ENCODE measurements around the gene GRAMD2A.

The GRAMD2A gene

DNA sequence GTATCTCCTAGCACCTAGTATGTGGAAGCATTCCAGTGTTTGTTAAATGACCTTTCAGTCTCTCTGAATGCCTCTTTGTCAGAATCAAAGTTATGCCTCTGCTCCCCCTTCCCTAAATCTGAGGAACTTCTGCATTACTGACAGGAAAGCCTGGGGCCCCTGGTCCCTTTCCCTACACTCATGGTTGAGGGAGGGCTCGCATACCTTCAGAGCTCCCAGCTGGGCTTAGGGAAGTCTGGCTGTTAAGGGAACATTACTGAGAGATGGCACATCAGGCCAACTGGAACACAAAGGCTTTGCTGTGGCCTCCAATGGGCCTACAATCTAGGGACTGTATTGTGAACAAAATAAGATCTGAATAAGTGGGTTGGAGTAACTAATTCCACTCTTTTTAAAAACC lies 23.1 kb upstream of the GRAMD2A start:
- H3K4me3 ChIP-seq (ENCODE audit: low read depth, low read length) = no peak overlapping the region

DNA sequence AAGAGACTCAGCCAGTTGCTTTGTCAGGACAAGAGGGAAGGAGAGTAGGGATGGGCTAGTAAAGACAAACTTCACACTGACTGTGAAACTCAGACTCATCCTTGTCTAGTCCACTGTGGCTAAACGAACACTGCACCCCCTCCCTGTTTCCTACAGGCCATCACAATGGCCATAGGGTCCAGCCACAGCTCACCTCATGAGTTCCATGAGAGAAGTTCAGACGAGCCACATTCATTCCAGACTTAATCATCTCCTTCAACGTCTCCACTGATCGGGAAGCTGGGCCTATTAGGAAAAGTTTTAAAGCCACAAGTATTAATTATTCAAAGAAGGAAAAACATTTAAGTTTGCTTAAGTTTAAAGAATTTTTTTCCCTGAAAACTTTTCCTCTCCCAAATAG lies 19.6 kb upstream of the GRAMD2A start:
- no peak overlapping the region for H3K4me3 ChIP-seq (ENCODE audit: low read depth, low read length)

DNA sequence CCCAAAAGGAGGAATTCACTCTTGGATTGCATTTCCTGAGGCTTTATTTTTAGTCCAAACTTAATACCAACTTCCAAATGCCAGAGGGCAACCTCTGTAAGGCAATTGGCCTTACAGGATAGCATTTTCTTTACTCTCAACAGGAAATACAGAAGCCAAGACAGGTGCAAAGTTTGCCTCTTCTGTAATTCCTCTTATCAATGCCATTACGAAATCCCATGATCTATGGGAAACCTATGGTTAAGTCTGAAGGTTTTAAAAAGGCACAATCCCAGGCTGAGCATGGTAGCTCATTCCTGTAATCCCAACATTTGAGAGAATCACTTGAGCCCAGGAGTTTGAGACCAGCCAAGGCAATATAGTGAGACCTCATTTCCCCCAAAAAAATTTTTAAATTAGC lies 18.5 kb upstream of the GRAMD2A start:
- H3K4me3 ChIP-seq (ENCODE audit: low read depth, low read length) = no peak overlapping the region

DNA sequence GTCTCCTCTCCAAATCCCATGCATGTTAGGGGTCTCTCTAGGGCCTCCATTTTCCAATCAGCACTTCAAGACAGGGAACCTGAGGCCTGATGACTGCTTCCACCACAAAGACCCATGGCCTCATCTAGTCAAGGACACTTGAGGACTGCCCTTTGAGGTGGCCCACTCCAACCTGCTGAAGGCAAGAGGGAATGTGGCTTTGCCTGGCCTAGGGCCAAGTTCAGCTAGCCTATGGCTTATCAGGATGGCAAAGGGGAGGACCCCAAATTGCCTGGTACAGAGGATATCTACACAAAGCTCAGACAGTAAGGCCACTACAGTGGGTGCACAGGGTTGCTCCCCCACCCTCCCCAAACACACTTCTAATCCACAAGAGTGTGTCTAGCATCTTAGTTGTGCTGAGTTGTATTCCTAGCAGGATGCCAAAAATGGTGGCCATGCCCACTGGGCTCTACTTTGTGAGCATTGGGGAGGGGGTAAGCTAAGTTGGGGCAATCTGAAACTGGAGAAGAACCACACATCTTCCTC lies 10.0 kb upstream of the GRAMD2A start:
- no peak overlapping the region for H3K4me3 ChIP-seq (ENCODE audit: low read depth, low read length)

DNA sequence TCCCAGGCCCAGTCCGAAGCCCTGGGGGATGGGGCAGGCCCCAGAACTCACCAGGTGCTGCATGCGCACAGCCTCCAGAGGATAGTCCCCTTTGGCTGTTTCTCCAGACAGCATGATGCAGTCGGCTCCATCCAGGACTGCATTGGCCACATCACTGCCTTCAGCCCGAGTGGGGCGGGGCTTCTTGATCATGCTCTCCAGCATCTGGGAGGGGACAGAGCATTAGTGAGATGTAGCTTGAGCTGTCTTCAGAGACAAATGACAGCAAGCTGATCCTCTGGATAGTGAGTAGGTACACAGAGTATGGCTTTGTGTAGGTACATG lies 9.1 kb upstream of the GRAMD2A start:
- H3K4me3 ChIP-seq (ENCODE audit: low read depth, low read length) = no peak overlapping the region

DNA sequence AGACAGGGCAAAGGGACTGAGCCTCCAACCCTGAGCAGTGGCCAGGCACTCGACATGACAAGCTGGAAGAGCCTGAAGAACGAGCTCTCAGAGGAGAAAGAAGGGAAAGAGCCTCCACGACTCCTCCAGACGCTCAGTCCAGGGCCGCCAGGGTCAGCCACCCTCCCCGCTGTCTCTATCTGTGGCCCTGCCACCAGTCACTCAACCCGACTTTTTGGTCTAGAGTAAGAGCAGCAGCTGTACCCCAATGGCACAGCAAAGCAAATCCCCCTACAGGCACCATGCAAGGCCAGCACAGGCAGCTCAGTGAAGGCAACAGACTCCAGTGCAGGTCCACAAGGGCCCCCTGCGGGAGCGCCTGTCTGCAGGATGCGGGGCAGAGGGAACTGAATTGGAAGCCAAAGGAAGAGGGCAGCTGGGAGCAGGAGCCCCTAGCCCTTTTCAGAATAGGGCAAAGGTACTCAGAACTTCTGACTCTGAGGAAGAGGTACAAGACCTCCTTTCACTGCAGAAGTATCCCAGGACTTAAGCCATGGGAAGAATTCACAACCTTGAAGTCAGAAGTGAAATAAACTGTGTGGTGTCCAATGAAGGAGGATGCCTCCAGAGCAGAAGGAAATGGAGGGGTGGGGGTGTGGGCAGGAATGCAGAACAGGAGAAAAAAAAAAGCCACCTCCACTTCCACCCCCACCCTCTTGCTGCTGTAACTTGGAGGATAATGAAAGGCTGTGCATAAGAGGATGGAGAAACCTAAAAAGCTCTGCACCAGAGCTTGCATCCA lies 8.5 kb upstream of the GRAMD2A start:
- no peak overlapping the region for H3K4me3 ChIP-seq (ENCODE audit: low read depth, low read length)

DNA sequence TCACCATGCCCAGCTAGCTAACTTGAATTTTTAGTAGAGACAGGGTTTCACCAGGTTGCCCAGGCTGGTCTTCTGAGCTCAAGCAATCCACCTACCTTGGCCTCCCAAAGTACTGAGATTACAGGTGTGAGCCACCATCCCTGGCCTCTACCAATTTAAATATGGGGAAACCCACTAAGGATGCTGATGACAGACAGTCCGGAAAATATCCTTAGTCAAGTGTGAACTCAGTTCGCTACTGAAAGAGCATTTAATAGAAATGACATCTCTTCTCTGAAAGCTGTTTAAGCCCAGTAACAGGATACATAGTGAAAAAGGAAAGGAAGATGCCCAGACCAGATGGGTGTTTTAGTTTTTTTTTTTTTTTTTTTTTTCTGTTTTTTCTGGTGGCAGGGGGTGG lies 7.7 kb upstream of the GRAMD2A start:
- no peak overlapping the region for H3K4me3 ChIP-seq (ENCODE audit: low read depth, low read length)

DNA sequence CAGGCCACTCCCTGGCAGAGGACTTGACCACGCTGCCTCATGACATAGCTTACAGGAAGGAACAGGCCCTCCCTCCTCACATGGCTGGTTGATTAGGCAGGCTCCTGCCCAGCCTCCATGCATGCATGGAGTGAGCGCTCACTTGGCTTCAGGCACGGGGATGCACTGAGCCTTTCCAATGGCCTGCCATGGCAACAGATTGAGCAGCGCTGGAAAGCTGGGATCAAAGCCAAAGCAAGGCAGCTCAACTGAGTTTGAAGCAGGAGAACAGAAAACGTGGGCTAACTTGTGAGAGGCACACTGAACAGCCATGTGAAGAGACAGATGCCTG lies 5.9 kb upstream of the GRAMD2A start:
- H3K4me3 ChIP-seq (ENCODE audit: low read depth, low read length) = no peak overlapping the region

DNA sequence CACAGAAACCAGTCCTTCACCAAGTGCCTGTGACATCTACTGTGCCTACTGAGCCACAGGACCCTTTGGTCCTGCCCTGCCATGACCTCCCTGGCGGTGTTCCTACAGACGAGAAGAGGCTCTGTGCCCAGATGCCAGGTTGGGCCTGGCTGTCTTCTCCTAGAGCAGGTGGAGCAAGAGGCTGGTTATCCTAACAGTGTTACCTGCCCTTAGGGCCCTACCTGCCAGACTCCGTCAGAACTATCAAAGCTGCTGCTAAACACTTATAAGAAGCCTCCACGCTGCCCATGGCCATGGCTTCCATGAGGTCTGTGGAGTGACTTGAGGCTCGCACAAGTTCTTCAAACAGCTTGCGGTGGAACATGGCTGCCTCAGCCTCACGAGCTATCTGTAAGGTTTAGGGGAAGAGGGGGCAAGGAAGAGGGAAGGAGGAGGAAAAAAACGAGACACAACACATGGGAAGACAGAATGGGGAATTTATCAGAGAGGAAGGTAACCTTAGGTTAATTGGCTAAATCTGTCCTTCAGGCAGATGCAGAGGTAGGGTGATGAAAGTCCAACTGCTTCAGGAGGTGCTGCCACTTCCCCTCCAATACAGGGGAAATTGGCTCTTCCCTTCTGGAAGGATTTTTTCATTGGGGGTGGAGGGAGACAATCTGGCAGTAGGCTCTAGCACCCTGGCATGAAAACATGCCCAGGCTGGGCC lies 5.4 kb upstream of the GRAMD2A start:
- H3K4me3 ChIP-seq (ENCODE audit: low read depth, low read length) = no peak overlapping the region

DNA sequence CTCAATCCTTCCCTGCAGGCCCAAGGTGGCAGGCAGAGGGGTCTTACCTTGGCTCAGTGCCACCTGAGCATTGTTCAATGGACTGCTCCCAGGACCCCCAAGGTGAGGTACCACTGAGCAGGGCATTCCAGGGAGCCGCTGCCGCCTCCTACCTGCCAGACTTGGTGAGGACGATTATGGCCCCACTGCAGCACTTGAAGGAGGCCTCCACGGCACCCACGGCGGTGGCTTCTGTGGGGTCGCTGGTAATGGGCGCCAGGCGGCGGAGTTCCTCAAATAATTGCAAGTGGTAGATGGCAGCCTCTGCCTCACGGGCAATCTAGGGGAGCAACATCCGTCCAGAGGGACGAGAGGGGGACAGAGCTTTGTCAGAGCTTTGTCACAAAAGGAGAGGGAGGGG lies 4.7 kb upstream of the GRAMD2A start:
- H3K4me3 ChIP-seq (ENCODE audit: low read depth, low read length) = no peak overlapping the region

DNA sequence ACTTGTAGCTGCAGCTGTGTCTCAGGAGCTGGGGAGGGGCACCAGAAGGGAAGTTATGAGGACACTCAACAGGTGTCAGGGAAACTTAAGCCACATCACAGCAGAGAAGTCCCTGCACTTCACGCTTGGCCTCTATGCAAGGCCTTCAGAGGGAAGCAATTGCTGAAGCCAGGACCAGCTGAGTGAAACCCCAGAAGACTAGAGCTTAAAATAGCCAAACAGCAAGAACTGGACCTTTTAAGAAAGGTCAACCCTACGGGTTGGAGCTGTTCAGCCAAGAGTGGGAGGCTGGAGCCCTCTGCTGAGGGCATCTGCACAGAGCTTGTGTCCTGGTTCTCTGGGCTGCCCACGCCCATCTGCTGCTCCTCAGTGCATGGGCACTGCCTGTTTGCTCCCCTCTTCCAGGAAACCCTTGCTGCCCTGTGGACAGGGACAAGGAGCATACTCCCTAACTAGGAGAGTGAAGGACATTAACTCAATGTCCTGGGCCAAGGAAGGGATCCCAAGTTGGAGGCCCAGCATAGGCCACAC lies 3.9 kb upstream of the GRAMD2A start:
- no peak overlapping the region for H3K4me3 ChIP-seq (ENCODE audit: low read depth, low read length)

DNA sequence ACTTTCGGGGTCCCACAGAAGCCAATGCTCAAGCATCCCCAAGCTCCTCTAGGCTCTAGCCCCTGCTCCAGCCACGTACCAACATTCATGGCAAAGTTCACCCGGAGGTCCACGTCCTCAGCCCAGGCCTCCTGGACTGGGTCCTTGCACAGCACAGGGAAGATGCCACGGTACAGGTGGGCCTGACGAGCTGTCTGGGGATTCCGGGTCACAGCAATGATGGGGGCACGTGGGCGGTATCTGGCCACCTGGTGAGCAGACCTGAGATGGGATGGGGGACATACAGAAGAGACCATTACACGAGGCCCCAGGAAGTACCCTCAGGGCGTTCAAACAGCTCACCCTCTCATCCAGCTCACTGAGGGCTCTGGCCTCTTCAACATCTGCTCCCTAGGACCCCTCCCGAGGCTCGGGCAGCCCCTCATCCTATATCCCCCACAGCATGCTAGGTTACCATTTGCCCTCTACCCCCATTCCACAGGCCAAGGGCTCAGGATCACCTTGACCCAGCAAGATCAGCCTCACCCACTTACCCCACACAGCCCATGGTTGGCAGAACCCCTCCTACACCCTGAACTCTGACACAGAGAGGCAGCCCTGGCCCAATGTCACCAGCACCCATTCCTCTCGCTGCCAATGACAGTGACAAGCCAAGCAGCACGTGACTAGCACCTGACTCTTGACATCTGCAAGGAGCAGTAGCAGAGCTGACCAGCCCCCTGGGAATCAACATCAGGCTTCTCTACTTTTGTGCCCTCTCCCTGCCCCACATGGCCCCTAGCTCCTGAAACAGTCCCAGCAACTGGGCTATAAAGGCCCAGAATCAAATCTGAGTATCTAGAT lies 3.0 kb upstream of the GRAMD2A start:
- H3K4me3 ChIP-seq (ENCODE audit: low read depth, low read length) = no peak overlapping the region

DNA sequence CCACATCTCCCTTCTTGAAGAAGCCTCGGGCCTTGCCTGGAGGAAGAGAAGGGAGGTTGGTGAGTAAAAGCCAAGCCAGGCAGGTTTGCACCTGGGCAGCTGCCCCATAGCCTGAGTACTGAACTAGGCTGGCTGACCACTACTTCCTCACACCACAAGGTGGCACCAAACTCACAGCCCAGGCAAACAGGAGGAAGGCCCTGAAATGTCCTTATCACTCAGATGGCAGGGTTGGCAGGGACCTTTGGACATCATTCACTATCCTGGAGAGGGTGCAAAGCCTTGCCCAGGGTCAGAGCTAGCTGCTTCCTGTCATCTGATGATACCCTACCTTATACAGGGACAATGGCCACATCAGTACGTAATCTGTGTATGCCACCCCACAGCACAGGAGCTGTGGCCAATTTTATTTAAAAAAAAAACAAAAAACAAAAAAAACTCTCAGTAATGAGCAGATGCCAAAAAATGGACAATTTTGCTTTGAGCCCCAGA lies 2.2 kb upstream of the GRAMD2A start:
- no peak overlapping the region for H3K4me3 ChIP-seq (ENCODE audit: low read depth, low read length)

DNA sequence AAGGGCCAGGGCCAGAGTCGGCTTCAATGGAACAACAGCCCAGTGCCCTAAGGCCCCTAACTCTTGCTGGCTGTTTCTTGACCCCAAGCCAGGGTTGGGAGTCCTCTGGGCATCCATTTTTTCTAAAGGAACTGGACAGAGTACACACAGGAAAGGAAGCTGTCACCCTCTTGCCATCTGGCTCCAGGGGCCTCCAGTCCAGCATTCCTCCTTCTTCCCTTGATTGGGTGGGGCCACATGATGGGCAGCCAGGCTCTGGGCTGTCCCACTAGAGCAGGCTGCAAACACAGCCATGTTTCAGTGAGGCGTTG lies 1.6 kb upstream of the GRAMD2A start:
- no peak overlapping the region for H3K4me3 ChIP-seq (ENCODE audit: low read depth, low read length)

DNA sequence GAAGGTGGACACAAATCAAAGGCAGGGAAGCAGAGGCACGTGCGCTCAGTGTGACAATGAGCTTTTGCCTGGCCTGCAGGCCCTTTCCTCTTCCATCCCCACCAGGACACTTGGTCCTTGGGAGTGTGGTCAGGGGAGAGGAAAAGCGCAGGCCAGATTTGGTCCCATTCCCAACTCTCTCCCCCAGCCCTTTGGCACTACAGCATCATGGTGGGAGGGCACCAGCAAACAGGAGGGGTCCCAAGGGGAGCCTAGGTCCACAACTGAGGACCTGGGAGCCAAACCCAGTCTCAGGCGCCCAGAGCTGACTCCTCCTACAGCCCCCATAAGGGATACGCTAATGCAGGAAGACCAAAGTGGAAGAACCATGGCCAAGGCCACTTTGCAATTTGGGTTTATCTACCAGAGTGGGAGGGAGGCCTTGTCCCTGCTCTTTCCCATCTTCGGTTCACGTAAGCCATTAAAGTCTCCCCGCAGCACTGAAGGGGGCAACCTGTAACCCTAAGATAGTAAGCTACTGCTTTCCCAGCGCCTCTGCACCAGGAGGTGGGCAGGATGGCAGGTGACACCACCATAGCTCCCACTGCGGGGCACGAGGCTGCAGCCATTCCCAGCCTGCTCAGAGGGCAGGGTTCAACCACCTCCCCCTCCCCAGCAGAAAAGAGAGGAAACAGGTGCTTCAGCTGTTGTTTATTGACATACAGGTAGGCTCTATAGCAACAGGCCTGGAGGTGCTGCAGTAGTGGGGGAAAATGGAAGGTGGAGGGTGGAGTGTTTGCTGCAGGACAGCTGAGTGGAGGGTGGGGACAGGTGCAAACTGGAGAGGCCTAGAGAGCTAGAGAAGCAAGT lies 993 bp upstream of the GRAMD2A start:
- H3K4me3 ChIP-seq (ENCODE audit: low read depth, low read length) = no peak overlapping the region

DNA sequence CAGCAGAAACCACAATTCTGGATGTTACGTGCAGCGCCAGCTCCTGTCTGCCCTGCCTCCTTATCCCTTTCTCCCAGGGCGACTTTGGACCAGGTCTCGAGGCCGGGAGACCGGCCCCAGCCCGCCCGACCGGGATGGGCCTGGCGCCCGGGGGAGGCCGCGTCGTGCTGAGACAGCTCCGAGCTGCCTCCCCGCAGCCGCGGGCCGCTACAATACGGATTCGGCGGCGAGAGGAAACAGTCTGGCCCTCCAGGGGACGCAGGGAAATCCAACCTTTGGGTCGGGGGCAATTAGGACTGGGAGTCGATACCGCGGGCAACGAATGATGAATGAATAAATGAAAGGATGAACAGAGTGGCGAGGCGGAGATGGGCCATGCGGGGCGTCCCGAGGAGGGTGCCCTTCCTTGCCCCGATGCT lies 537 bp downstream of the GRAMD2A start:
- H3K4me3 ChIP-seq (ENCODE audit: low read depth, low read length) = peak overlapping the region; percentile 28

DNA sequence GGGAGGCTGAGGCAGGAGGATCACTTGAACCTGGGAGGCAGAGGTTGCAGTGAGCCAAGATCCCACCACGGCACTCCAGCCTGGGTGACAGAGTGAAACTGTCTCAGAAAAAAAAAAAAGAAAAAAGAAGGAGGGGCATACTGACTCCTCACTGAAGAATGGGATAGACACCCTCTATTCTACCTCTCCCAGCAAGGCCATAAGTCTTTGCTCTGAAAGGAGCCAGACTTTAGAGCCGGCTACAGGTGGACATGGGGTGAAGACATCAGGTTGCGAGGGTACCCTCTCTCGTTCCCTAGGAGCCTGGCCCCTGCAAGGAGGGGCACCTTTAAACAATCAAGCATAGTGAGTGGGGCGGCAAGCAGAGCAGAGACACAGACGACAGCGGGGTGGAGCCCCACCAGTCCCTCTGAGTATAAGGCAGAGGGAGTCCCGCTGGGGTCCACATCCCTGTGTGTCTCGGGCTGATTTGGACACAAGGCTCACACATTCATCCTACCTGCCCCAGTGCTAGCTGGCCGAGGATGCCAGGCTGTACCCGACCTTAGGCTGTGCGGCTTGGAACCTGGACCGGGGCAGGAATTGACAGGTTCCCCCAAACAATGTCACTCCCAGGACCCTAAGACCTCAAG lies 1.1 kb downstream of the GRAMD2A start:
- H3K4me3 ChIP-seq (ENCODE audit: low read depth, low read length) = peak overlapping the region; percentile 28

DNA sequence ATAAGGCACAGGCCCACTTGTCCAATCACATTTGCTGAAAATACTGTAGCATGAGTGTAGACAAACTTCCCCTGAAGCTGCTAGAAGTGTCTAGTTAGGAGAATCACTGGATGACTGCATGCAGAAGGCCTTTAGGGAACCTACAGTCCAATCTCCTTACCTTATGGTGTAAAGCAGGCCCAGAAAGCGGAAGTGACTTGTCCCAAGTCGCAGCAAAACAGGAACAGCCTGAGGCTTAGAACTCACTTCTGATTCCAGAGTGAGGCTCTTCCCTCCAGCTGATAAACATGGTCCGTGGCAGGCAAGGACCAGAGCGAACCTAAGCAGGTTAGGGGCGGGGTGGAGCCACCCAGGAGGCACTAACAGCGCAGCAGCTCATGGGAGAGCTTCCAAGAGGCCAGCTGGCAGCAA lies 2.5 kb downstream of the GRAMD2A start:
- H3K4me3 ChIP-seq (ENCODE audit: low read depth, low read length) = no peak overlapping the region

DNA sequence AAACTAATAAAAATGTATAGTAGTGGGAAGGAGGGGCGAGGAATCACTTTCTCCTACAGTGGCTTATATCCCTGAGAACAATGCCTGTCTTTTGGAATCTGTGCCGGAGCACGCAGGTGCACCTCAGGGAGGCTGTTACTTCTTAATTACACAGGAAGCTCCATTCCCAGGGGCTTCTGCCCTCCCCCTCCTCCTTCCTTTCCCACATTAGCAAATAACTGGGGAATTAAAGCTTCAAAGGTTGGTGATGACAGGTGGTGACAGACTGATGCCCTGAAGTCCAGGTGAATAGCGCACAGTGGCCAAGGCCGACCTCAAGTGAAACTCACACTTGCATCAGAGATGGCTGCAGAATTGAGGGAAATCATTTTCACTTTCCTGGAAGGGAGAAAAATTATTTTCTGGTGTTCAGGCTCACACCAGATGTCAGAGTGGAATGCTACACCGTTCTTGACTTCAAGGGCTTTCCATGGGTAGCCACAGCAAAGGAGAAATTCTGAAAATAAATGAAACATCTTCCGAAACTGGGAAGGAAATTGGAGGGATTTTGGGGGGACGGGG lies 3.7 kb downstream of the GRAMD2A start:
- no peak overlapping the region for H3K4me3 ChIP-seq (ENCODE audit: low read depth, low read length)

DNA sequence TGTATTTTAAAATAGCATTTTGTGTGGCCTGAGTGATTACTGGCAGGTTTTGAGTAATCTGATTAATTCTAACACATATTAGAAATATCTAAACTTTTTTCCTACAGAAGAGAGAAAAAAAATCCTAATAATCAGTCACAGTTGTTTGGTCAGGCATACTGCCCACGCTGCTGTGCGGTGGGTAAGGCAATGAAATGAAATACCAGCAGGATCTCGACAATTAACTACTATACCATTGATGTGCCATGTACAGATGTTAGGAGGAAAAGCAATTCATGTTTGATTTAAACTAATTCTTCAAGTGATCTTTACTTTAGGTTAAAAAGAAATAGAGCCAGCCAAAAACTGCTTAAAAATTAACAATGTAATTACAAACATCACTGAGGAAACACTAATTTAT lies 5.2 kb downstream of the GRAMD2A start:
- no peak overlapping the region for H3K4me3 ChIP-seq (ENCODE audit: low read depth, low read length)

All from iPS-11a (cell line).